Nephron (organoid): ENCODE results near the gene PIR.

Experiments
- H3K27ac Mint-ChIP-seq, 3 experiments: 2 replicates each; pipeline ENCODE4 v1.8.0; 2020; ENCODE audit warnings: mixed read lengths in 3 of 3, mild to moderate bottlenecking in 2 of 3, moderate library complexity in 1 of 3
- H3K27me3 Mint-ChIP-seq: 2 replicates; pipeline ENCODE4 v1.8.0; 2021; ENCODE audit warnings: low read depth, mild to moderate bottlenecking, moderate library complexity, mixed read lengths
- H3K36me3 Mint-ChIP-seq: 2 replicates; pipeline ENCODE4 v1.8.0; 2020; ENCODE audit warnings: low read depth, mixed read lengths
- H3K4me1 Mint-ChIP-seq: 2 replicates; pipeline ENCODE4 v1.8.0; 2020; ENCODE audit warnings: mixed read lengths
- H3K4me3 Mint-ChIP-seq, 3 experiments: 2 replicates each; pipeline ENCODE4 v1.8.0; 2020; ENCODE audit warnings: mild to moderate bottlenecking in 3 of 3, mixed read lengths in 3 of 3, moderate library complexity in 2 of 3
- H3K9me3 Mint-ChIP-seq: 2 replicates; pipeline ENCODE4 v1.8.0; 2020; ENCODE audit warnings: mixed read lengths
- CTCF ChIP-seq, 3 experiments: fragments of 200-600 bp; sonication (generic); IDR thresholded peaks; one replicate each; pipeline ENCODE4 v1.5.0; 2021; ENCODE audit warnings: antibody characterized with exemption in 3 of 3; ENCODE audit not compliant: unreplicated experiment in 3 of 3

The PIR gene

GRCh38 chrX:15405846-15406245 lies 87.3 kb downstream of the PIR start:
- H3K36me3 Mint-ChIP-seq, result no peaks in the 10 kb centered on the region
- TF ChIP-seq CTCF (IDR thresholded peaks at IDR 0.05; ENCODE audit: unreplicated experiment in 3 of 3), result no peak

GRCh38 chrX:15404401-15405096 lies 88.6 kb downstream of the PIR start:
- no peak for TF ChIP-seq CTCF (IDR thresholded peaks at IDR 0.05; ENCODE audit: unreplicated experiment in 3 of 3)
- no peak overlapping the region for H3K4me3 Mint-ChIP-seq
- H3K36me3 Mint-ChIP-seq, result no peaks in the 10 kb centered on the region
- peak overlapping the region in 2 of 3 experiments; percentile 15 to 32 for H3K27ac Mint-ChIP-seq
- peaks cover 3% of the 10 kb centered on the region for H3K27me3 Mint-ChIP-seq
- H3K4me1 Mint-ChIP-seq, result peaks cover 28% of the 10 kb centered on the region
- H3K9me3 Mint-ChIP-seq, result no peaks in the 10 kb centered on the region

More at GRCh38 chrX:15405846-15406245, 87.3 kb downstream of the PIR start:
- Mint-ChIP-seq H3K4me1 (peaks cover 27% of the 10 kb centered on the region), H3K27ac (peak overlapping the region in 1 of 3 experiments; percentile 43), H3K27me3 (peaks cover 3% of the 10 kb centered on the region), H3K9me3 (no peaks in the 10 kb centered on the region), H3K4me3 (no peak overlapping the region)

GRCh38 chrX:15401378-15401777 lies 91.8 kb downstream of the PIR start:
- peaks cover 3% of the 10 kb centered on the region for H3K27me3 Mint-ChIP-seq
- H3K4me1 Mint-ChIP-seq, result peaks cover 36% of the 10 kb centered on the region
- peaks cover 3% of the 10 kb centered on the region for H3K9me3 Mint-ChIP-seq
- H3K4me3 Mint-ChIP-seq, result no peak overlapping the region
- no peaks in the 10 kb centered on the region for H3K36me3 Mint-ChIP-seq
- no peak overlapping the region for H3K27ac Mint-ChIP-seq
- TF ChIP-seq CTCF (IDR thresholded peaks at IDR 0.05; ENCODE audit: unreplicated experiment in 3 of 3), result no peak

GRCh38 chrX:15399962-15400391 lies 93.2 kb downstream of the PIR start:
- Mint-ChIP-seq H3K27me3 (no peaks in the 10 kb centered on the region), H3K36me3 (no peaks in the 10 kb centered on the region), H3K4me3 (peak overlapping the region in 1 of 3 experiments; percentile 25), H3K27ac (peak overlapping the region in 2 of 3 experiments; percentile 47 to 50), H3K4me1 (peaks cover 37% of the 10 kb centered on the region), H3K9me3 (peaks cover 3% of the 10 kb centered on the region)
- TF ChIP-seq CTCF (IDR thresholded peaks at IDR 0.05; ENCODE audit: unreplicated experiment in 3 of 3), result no peak

GRCh38 chrX:15398874-15399273 lies 94.3 kb downstream of the PIR start:
- H3K27ac Mint-ChIP-seq, result no peak overlapping the region
- no peak for TF ChIP-seq CTCF (IDR thresholded peaks at IDR 0.05; ENCODE audit: unreplicated experiment in 3 of 3)
- peaks cover 3% of the 10 kb centered on the region for H3K9me3 Mint-ChIP-seq
- H3K27me3 Mint-ChIP-seq, result no peaks in the 10 kb centered on the region
- no peaks in the 10 kb centered on the region for H3K36me3 Mint-ChIP-seq
- no peak overlapping the region for H3K4me3 Mint-ChIP-seq
- peaks cover 30% of the 10 kb centered on the region for H3K4me1 Mint-ChIP-seq

- peak overlapping the region in 1 of 3 experiments; percentile 39 for H3K27ac Mint-ChIP-seq
- H3K4me3 Mint-ChIP-seq, result no peak overlapping the region
- H3K4me1 Mint-ChIP-seq, result peaks cover 23% of the 10 kb centered on the region
- H3K36me3 Mint-ChIP-seq, result no peaks in the 10 kb centered on the region
- no peak for TF ChIP-seq CTCF (IDR thresholded peaks at IDR 0.05; ENCODE audit: unreplicated experiment in 3 of 3)
- H3K9me3 Mint-ChIP-seq, result peaks cover 3% of the 10 kb centered on the region
- no peaks in the 10 kb centered on the region for H3K27me3 Mint-ChIP-seq
These were observed 97.3 kb downstream of the PIR start for GRCh38 chrX:15395789-15396188.
